Endodermal cell (in vitro differentiated cells): Measurements from ENCODE around the gene KATNIP. TPM values are rescaled to one million over a fixed set of nuclear protein-coding genes. Genes with fewer than 3 reads are reported as not detected.

Experiments
- DNase-seq: peaks from one replicate; pipeline ENCODE4 v3.0.0-alpha.2; 2017
- H3K27ac ChIP-seq: 2 replicates; pipeline ENCODE4 v1.5.1; 2013; ENCODE audit warnings: mild to moderate bottlenecking, low read depth, low read length, moderate library complexity
- H3K27me3 ChIP-seq: 2 replicates; pipeline ENCODE4 v1.6.1; 2013; ENCODE audit warnings: mild to moderate bottlenecking, low read length, moderate library complexity; ENCODE audit not compliant: insufficient read depth, control insufficient read depth, poor library complexity, severe bottlenecking
- H3K36me3 ChIP-seq: 2 replicates; pipeline ENCODE4 v1.7.0; 2013; ENCODE audit warnings: mild to moderate bottlenecking, low read length, moderate library complexity; ENCODE audit not compliant: control insufficient read depth, insufficient read depth
- H3K4me1 ChIP-seq: one replicate; pipeline ENCODE4 v1.7.0; 2013; ENCODE audit warnings: low read length; ENCODE audit not compliant: control insufficient read depth, insufficient read depth
- H3K4me3 ChIP-seq: 2 replicates; pipeline ENCODE4 v1.5.1; 2013; ENCODE audit warnings: mild to moderate bottlenecking, low read length, moderate library complexity
- H3K9ac ChIP-seq: 2 replicates; pipeline ENCODE4 v1.6.1; 2013; ENCODE audit warnings: mild to moderate bottlenecking, low read length, moderate library complexity; ENCODE audit not compliant: poor library complexity, severe bottlenecking; ENCODE audit errors: extremely low read depth
- H3K9me3 ChIP-seq: 2 replicates; pipeline ENCODE4 v1.6.1; 2013; ENCODE audit warnings: mild to moderate bottlenecking, low read length, moderate library complexity; ENCODE audit not compliant: control insufficient read depth
- H3K27ac Mint-ChIP-seq: 2 replicates; pipeline ENCODE4 v1.8.0; 2020; ENCODE audit warnings: mixed read lengths
- H3K27me3 Mint-ChIP-seq: 2 replicates; pipeline ENCODE4 v1.8.0; 2021; ENCODE audit warnings: mild to moderate bottlenecking, mixed read lengths; ENCODE audit not compliant: insufficient read depth
- H3K36me3 Mint-ChIP-seq: 2 replicates; pipeline ENCODE4 v1.8.0; 2020; ENCODE audit warnings: low read depth, mixed read lengths
- H3K4me1 Mint-ChIP-seq: 2 replicates; pipeline ENCODE4 v1.8.0; 2020; ENCODE audit warnings: mixed read lengths
- H3K4me3 Mint-ChIP-seq: 2 replicates; pipeline ENCODE4 v1.8.0; 2020; ENCODE audit warnings: mild to moderate bottlenecking, moderate library complexity, mixed read lengths
- H3K9me3 Mint-ChIP-seq: 2 replicates; pipeline ENCODE4 v1.8.0; 2020; ENCODE audit warnings: mild to moderate bottlenecking, mixed read lengths
- WGBS, 2 experiments: methylation state at CpG; one replicate each; pipeline versions ENCODE4 v1.1.5 to v1.1.7; 2013; ENCODE audit warnings: missing lambda C conversion rate in 2 of 2, mixed read lengths in 1 of 2; ENCODE audit not compliant: insufficient coverage in 1 of 2, insufficient read length in 1 of 2; 5-methylcytosine and 5-hydroxymethylcytosine counted together
- total RNA-seq, 2 donors: library from RNA; stranded (reverse); fragmentation: NEBNext Ultra II Directional in 1 of 2; extraction: Animal tissue kit (Norgen Biotek cat#: 25700) in 1 of 2; gene quantifications; 2 replicates in 1 of 2; 3 replicates in 1 of 2; pipeline ENCODE4 v1.2.1, GENCODE V29; 2021
- TF ChIP-seq, protein P1 (sequence below): fragments of 200-600 bp; sonication (generic); conservative IDR thresholded peaks from 2 replicates; pipeline ENCODE4 v1.5.0; 2021; ENCODE audit warnings: antibody characterized with exemption, mild to moderate bottlenecking

KATNIP gene
- total RNA-seq, 2 donors from 2014 or later: 33.6 to 39.1 TPM

DNA sequence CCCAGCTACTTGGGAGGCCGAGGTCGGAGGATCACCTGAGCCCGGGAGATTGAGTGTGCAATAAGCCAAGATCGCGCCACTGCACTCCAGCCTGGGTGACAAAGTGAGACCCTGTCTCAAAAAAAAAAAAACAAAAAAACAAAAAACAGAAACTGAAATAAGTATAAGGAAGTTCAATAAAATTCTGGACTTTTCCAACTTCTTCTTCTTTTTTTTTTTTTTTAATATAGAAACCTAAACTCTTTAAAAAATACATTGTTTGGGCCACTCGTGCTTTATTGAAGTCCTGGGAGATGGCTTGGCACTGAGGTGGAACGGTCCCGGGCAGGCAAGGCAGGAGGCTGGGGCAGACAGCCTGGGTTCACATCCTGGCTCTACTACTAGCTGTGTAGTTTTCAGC lies 36.8 kb downstream of the KATNIP start:
- H3K9ac ChIP-seq: no peak overlapping the region
- peaks cover 24% of the 10 kb centered on the region for H3K9me3 ChIP-seq
- H3K36me3 Mint-ChIP-seq: peaks cover 46% of the 10 kb centered on the region
- H3K4me1 ChIP-seq: peaks cover 6% of the 10 kb centered on the region
- H3K27me3 ChIP-seq: no peaks in the 10 kb centered on the region
- 81 to 97% methylated on average over 6 to 8 of the region's 8 CpGs for WGBS, 2 experiments
- H3K27me3 Mint-ChIP-seq: no peaks in the 10 kb centered on the region
- peaks cover 12% of the 10 kb centered on the region for H3K36me3 ChIP-seq
- no peak overlapping the region for H3K4me3 Mint-ChIP-seq
- H3K9me3 Mint-ChIP-seq: peaks cover 9% of the 10 kb centered on the region
- no peak overlapping the region for H3K4me3 ChIP-seq
- H3K27ac ChIP-seq: no peak overlapping the region
- DNase-seq: no peak
- peaks cover 19% of the 10 kb centered on the region for H3K4me1 Mint-ChIP-seq
- H3K27ac Mint-ChIP-seq: no peak overlapping the region
- TF ChIP-seq, protein P1, sequence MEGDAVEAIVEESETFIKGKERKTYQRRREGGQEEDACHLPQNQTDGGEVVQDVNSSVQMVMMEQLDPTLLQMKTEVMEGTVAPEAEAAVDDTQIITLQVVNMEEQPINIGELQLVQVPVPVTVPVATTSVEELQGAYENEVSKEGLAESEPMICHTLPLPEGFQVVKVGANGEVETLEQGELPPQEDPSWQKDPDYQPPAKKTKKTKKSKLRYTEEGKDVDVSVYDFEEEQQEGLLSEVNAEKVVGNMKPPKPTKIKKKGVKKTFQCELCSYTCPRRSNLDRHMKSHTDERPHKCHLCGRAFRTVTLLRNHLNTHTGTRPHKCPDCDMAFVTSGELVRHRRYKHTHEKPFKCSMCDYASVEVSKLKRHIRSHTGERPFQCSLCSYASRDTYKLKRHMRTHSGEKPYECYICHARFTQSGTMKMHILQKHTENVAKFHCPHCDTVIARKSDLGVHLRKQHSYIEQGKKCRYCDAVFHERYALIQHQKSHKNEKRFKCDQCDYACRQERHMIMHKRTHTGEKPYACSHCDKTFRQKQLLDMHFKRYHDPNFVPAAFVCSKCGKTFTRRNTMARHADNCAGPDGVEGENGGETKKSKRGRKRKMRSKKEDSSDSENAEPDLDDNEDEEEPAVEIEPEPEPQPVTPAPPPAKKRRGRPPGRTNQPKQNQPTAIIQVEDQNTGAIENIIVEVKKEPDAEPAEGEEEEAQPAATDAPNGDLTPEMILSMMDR: no peak

DNA sequence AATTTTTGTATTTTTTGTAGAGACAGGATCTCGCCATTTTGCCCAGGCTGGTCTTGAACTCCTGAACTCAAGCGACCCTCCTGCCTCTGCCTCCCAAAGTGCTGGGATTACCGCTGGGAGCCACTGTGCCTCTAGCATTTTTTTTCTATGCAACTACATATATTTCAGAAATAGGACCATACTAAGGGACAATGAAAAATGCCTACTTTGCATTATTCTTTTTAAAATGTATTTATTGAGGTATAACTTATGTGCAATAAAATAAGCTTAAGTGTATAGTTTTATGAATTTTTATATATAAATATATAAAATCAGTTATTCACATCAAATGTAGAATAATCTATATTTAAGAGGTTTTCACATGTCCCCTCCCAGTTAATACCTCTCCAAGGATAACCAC lies 38.1 kb downstream of the KATNIP start:
- Mint-ChIP-seq H3K36me3 (peaks cover 50% of the 10 kb centered on the region), H3K4me1 (peaks cover 6% of the 10 kb centered on the region), H3K27me3 (no peaks in the 10 kb centered on the region), H3K9me3 (peaks cover 9% of the 10 kb centered on the region), H3K27ac (no peak overlapping the region), H3K4me3 (no peak overlapping the region)
- Histone ChIP-seq H3K4me1 (no peaks in the 10 kb centered on the region), H3K4me3 (no peak overlapping the region), H3K9ac (no peak overlapping the region), H3K27me3 (no peaks in the 10 kb centered on the region), H3K9me3 (peaks cover 24% of the 10 kb centered on the region), H3K36me3 (peaks cover 12% of the 10 kb centered on the region), H3K27ac (no peak overlapping the region)
- 86 to 95% methylated on average over 1 to 3 of the region's 3 CpGs for WGBS, 2 experiments
- TF ChIP-seq, protein P1: no peak
- no peak for DNase-seq

DNA sequence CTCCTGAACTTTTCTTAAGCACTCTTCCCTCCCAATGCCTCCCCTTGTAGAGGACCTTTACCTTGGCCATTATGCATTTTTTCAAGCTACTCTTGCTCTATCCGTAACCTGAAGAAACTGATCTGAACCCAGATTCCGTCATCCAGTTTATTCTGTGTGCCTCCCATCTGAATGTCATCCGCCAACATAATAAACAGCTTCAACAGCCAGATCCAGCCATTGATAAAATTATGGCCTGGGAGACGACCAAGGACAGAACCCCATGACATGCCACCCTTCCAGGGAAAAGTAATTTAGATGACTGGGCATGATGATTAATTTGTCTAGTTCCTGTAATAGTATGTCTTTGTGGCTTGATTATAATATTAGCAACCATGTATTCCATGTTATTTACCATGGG lies 41.9 kb downstream of the KATNIP start:
- H3K27me3 ChIP-seq: no peaks in the 10 kb centered on the region
- TF ChIP-seq, protein P1: no peak
- H3K27ac ChIP-seq: no peak overlapping the region
- Mint-ChIP-seq H3K27ac (no peak overlapping the region), H3K4me1 (peaks cover 12% of the 10 kb centered on the region), H3K27me3 (no peaks in the 10 kb centered on the region), H3K36me3 (peaks cover 38% of the 10 kb centered on the region), H3K4me3 (no peak overlapping the region), H3K9me3 (peaks cover 9% of the 10 kb centered on the region)
- H3K9ac ChIP-seq: no peak overlapping the region
- 89 to 97% methylated on average over 2 to 4 of the region's 4 CpGs for WGBS, 2 experiments
- H3K36me3 ChIP-seq: peaks cover 3% of the 10 kb centered on the region
- H3K4me3 ChIP-seq: no peak overlapping the region
- DNase-seq: no peak
- H3K9me3 ChIP-seq: peaks cover 12% of the 10 kb centered on the region
- peaks cover 2% of the 10 kb centered on the region for H3K4me1 ChIP-seq
